GM19395 (cell line): ENCODE measurements around the gene KCTD16.

Experiments used
- ATAC-seq: cut with Tn5 transposase; IDR thresholded peaks from one replicate; pipeline ENCODE4 v1.9.1; 2021; ENCODE audit warnings: mild to moderate bottlenecking, moderate library complexity; ENCODE audit not compliant: unreplicated experiment

The KCTD16 gene

GRCh38 chr5:144393641-144394435, 223.2 kb downstream of the KCTD16 start:
- no peak for ATAC-seq

- peak; percentile 64 for ATAC-seq
These were observed 225.0 kb downstream of the KCTD16 start for GRCh38 chr5:144395704-144396103.

- no peak for ATAC-seq
These were observed 232.4 kb downstream of the KCTD16 start for GRCh38 chr5:144403058-144403457.

DNA sequence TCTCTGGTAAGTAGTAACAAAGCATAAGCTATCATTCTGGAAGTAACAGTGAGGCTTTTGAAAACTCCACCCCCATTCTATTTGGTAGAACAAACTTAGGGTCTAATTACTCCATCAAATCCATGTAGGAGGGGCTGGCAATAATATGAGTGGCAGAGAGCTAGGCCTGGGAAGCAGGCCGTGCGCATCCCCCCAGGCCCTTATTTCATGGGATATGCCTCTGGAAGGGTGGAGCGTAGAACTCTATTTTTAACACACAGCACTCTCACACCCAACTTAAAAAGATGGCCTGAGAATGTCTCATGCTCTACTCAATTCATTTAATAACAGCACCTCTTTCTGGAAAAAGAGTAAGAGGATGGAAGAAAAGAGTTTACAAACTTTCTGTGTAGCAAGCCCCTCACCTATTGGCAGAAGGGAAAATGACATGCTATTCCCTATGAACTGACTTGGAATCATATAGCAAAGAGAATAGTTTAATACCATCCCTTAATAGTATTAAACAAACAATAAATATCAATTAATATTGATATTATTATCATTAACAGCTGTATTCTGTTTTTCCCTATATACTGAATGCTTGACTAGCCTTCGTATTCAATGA, 233.2 kb downstream of the KCTD16 start:
- no peak for ATAC-seq

GRCh38 chr5:144404672-144405071, 234.0 kb downstream of the KCTD16 start:
- ATAC-seq, result no peak

DNA sequence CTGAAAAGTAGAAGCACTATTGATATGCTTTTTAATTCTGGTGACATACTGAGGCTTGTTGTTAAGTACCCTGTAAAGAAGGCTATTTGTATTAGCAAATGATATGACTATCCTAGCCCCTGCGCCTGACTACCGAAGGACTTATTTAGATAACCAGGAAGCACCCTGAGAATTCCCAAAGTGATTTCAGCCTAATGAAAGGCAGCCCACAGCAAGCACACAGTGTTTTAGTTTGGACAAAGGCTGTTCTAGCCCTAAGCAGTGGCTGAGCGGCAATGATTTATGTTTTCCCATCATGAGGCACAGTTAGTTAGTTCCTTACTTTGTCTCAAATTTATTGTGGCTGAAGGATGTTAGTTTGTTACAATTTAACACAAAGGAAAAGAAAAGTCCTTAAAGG, 235.3 kb downstream of the KCTD16 start:
- no peak for ATAC-seq

DNA sequence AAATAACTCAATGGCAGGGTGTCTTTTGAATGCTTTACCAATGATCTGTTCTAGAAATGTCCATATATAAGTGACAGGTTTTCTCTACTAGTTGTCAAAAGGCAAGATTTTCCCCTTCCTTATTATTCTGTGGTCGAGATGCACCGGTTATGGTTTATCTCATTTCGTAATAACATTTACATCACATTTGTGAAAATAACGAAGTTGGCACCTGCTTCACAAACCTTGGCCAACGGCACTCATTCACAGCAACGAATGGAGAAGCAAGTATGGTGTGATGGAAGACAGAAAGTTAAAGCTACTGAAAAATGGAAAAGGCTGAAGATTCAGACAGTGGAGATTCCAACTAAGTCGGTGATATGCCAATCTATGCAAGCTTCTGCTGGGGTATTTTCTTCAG, 235.8 kb downstream of the KCTD16 start:
- ATAC-seq, result no peak

- ATAC-seq, result no peak
These were observed 243.7 kb downstream of the KCTD16 start for GRCh38 chr5:144414202-144415029.

GRCh38 chr5:144416196-144416595, 245.5 kb downstream of the KCTD16 start:
- ATAC-seq, result no peak

- ATAC-seq, result no peak
These were observed 248.0 kb downstream of the KCTD16 start for GRCh38 chr5:144418719-144419118.

DNA sequence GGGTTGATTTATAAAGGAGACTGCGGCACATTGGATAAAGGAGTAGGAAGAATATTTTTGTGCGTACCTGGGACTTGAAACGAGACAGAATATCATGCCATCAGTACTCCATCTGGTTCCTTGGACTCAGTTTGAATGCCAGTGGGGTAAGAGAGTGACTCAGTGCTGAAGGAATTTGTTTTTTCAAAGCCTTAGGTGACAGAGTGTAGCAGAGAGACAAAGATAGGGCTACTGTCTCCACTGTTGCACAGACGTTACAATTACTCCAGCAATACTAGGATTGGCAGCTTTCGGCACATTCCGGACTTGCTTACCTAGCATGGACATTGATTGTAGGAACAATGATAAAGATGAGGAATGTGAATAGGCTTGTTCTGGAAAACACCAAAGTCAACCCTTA, 250.7 kb downstream of the KCTD16 start:
- no peak for ATAC-seq

- no peak for ATAC-seq
These were observed 251.5 kb downstream of the KCTD16 start for GRCh38 chr5:144422018-144422727.

DNA sequence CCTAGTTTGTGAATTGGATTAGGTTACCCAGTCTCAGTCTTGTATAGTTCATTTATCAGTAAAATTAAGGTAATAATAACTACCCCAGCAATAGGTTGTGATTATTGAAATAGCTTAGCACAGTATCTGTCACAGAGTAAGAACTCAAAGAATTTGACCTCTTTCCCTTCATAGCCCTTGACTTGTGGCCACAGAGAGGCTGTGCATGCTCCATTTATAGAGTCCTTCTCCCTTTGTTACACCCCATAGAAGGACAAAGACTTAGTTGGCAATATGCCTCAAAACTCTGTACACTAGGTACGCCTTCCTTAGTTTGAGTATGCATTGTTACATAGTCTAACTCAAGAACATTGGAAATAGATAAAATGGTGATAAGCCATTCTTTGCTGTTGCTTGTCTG, 257.2 kb downstream of the KCTD16 start:
- ATAC-seq, result no peak

DNA sequence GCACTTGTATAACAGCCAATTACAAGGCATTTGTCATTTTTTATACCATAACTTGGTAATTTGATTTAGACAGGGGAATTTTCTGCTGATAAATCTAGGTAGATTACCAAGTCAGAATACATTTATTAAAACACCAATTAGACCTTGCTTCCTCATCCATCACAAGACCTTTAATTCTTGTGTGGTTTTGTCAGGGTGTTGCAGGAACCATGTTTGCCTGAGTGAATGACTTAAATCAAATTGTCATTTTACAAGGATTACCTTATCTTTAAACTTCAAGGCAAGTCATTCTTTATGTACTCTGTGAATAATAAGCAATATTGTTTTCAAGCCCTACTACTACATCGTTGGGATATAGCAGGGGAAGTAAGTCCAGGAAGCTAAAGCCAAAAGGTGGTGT, 257.7 kb downstream of the KCTD16 start:
- no peak for ATAC-seq

GRCh38 chr5:144429405-144429804, 258.7 kb downstream of the KCTD16 start:
- no peak for ATAC-seq

DNA sequence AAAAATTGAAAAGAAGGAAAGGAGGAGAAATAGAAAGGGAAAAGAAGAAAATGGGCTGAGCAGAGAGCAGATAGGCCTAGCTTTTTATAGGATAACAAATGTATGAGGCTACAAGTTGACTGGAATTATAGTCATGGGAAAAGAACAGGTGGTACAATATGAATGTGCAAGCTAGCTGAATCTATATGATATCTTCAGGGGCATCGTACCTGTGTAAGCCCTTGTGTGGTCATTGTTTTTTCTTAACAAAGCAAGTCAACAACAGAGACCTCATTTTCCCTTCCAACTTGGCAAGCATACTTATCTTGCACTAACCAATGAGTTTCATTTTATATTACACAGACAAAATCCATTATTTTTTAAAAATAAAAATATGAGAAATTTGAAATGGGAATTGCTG, 259.2 kb downstream of the KCTD16 start:
- no peak for ATAC-seq

GRCh38 chr5:144433140-144433822, 262.6 kb downstream of the KCTD16 start:
- no peak for ATAC-seq

DNA sequence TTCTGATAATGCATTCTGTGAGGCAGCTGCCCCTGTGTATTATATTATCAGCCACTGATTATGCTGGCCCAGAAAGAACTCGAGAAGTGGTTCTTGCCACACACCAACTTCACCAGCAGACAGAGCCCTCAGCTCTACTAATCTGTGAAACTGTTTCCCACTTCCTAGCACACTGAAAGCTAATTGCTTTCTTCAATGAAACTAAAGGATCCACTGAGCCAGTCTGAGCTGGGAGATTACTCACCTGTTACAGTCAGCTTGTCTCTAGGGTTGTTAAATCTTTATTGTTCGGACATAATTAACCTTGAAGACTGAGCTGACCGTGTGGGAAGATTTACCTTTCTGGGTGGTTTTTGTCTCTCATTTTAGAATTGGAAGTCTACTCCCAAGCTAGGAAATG, 263.2 kb downstream of the KCTD16 start:
- ATAC-seq, result no peak

GRCh38 chr5:144436007-144436406, 265.3 kb downstream of the KCTD16 start:
- no peak for ATAC-seq

DNA sequence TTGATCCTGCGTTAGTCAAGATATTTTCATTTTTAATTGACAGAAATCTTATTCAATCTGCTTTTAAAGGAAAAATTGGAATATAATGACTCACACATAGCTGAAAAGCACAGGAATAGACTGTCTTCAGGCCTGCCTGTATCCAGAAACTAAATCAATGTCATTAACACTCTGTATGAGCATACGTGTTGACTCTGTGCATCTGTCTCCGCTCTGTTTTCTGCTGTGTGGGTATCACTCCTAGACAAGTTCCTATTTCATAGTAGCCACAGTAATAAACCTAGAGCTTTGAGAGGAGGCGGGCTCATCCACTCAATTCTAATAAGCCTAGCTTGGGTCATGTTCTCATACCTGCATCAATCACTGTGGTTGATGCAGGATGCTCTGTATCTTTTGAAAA, 267.6 kb downstream of the KCTD16 start:
- ATAC-seq, result no peak

DNA sequence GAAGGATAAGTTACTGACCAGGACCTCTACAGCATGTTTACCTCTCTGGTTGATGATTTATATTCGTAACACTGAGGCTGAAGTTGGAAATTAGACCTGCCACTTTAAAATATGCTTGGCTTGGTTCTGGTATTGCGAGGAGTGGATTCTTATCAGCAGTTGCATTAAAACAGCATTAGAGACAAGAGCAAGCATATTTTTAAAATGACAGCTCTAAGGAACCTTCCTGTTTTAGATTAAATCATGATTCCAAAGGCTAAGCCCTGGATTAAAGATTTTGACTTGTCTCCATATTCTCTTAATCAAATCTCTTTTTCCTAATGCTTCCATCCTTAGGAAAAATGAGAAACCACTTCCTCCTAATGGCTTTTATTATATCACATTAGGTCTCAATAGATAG, 277.8 kb downstream of the KCTD16 start:
- ATAC-seq, result no peak
